ENCODE data around the gene CTBS. TPM values are rescaled to one million over a fixed set of nuclear protein-coding genes. Genes with fewer than 3 reads are reported as not detected.

The CTBS gene
- total and polyA plus RNA-seq, 2 of the 13 experiments (the other 11 are each of a cell fraction or from before 2014, with no cell fraction given): 4.7 to 12.4 TPM

DNA sequence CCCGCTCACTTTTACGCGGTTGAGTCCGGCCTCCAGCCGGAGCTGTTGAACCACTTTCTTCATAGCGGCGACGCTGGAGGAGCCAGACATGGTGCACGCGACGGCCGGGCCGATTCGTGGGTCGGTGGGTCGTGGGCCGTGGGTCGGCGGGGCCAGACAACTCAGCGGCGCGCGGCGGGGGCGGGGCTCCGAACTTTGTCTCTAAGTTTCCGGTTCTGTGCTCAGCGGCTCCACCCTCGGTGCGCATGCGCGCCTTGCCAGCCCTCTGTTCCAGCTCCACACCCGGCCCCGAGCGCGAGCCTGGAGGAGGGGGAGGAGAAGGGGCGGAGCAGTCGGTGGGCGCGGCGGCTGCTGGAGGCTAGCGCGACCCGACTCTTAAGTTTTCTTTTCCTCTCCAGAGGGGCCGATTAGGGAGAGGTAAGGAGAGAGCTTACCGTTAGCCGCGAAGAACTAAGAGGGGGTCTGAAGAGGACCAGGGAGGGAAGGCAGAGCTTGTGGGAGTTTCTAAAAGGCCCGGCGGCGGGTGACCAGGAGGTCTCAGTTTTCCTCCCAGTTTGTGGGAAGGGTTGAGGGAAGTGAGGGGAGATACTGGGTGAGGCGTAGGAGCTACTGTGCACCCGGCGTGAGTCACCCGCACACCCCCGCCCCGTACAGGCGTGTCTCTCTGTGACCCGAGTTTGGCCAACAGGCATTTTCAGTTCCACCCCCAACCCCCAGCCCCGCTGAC lies 68.1 kb downstream of the CTBS start, which contains the start of the genes GNG5 and SPATA1 (continued):
- no peak for TF ChIP-seq ARNT2 (CRISPR knock-in tag; IDR thresholded peaks at IDR 0.05; ENCODE audit: low read depth)
- TF ChIP-seq ZNF12 (CRISPR knock-in tag; IDR thresholded peaks at IDR 0.05): peak; percentile 50; the same call in 1 of the 2 replicates
- peak; percentile 62; the same call in 1 of the 2 replicates for TF ChIP-seq FOXC1 (CRISPR knock-in tag; IDR thresholded peaks at IDR 0.05; ENCODE audit: borderline replicate concordance)
- TF ChIP-seq, protein P1, sequence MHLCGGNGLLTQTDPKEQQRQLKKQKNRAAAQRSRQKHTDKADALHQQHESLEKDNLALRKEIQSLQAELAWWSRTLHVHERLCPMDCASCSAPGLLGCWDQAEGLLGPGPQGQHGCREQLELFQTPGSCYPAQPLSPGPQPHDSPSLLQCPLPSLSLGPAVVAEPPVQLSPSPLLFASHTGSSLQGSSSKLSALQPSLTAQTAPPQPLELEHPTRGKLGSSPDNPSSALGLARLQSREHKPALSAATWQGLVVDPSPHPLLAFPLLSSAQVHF (CRISPR knock-in tag; IDR thresholded peaks at IDR 0.05): no peak
- TF ChIP-seq ZNF761 (CRISPR knock-in tag; conservative IDR thresholded peaks at IDR 0.05): peak; percentile 69; the same call in 1 of the 2 replicates
- TF ChIP-seq, protein P2, sequence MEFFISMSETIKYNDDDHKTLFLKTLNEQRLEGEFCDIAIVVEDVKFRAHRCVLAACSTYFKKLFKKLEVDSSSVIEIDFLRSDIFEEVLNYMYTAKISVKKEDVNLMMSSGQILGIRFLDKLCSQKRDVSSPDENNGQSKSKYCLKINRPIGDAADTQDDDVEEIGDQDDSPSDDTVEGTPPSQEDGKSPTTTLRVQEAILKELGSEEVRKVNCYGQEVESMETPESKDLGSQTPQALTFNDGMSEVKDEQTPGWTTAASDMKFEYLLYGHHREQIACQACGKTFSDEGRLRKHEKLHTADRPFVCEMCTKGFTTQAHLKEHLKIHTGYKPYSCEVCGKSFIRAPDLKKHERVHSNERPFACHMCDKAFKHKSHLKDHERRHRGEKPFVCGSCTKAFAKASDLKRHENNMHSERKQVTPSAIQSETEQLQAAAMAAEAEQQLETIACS (CRISPR knock-in tag; IDR thresholded peaks at IDR 0.05): peak; percentile 33; the same call in 1 of the 2 replicates
- TF ChIP-seq, protein P3, sequence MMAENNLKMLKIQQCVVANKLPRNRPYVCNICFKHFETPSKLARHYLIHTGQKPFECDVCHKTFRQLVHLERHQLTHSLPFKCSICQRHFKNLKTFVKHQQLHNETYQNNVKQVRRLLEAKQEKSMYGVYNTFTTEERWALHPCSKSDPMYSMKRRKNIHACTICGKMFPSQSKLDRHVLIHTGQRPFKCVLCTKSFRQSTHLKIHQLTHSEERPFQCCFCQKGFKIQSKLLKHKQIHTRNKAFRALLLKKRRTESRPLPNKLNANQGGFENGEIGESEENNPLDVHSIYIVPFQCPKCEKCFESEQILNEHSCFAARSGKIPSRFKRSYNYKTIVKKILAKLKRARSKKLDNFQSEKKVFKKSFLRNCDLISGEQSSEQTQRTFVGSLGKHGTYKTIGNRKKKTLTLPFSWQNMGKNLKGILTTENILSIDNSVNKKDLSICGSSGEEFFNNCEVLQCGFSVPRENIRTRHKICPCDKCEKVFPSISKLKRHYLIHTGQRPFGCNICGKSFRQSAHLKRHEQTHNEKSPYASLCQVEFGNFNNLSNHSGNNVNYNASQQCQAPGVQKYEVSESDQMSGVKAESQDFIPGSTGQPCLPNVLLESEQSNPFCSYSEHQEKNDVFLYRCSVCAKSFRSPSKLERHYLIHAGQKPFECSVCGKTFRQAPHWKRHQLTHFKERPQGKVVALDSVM (CRISPR knock-in tag; IDR thresholded peaks at IDR 0.05): 0 out of 2 replicates have a peak, but pooled peaks have one; percentile 32
- TF ChIP-seq, protein P4, sequence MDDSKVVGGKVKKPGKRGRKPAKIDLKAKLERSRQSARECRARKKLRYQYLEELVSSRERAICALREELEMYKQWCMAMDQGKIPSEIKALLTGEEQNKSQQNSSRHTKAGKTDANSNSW (CRISPR knock-in tag; IDR thresholded peaks at IDR 0.05; ENCODE audit: borderline replicate concordance): 0 out of 2 replicates have a peak, but pooled peaks have one; percentile 21
- 0 out of 2 replicates have a peak, but pooled peaks have one; percentile 32 for TF ChIP-seq KDM3A (CRISPR knock-in tag; IDR thresholded peaks at IDR 0.05; ENCODE audit: low read depth)
- 0 out of 2 replicates have a peak, but pooled peaks have one; percentile 81 for TF ChIP-seq ZNF530 (CRISPR knock-in tag; IDR thresholded peaks at IDR 0.05; ENCODE audit: low read depth)
- TF ChIP-seq SOX13 (IDR thresholded peaks at IDR 0.05): peak; percentile 53; the same call in 1 of the 2 replicates
- no peak; a peak in 1 of 4 replicates for TF ChIP-seq SOX13 (CRISPR knock-in tag; conservative IDR thresholded peaks at IDR 0.05 in 1 of 2, IDR thresholded peaks at IDR 0.05 in 1 of 2)
- peak; percentile 21 for TF ChIP-seq SRSF1 (optimal IDR thresholded peaks at IDR 0.05; ENCODE audit: low read depth, low read length)
- peak; percentile 22; the same call in 1 of the 2 replicates for TF ChIP-seq ZBTB7A (CRISPR knock-in tag; IDR thresholded peaks at IDR 0.05)
- TF ChIP-seq, protein P5, sequence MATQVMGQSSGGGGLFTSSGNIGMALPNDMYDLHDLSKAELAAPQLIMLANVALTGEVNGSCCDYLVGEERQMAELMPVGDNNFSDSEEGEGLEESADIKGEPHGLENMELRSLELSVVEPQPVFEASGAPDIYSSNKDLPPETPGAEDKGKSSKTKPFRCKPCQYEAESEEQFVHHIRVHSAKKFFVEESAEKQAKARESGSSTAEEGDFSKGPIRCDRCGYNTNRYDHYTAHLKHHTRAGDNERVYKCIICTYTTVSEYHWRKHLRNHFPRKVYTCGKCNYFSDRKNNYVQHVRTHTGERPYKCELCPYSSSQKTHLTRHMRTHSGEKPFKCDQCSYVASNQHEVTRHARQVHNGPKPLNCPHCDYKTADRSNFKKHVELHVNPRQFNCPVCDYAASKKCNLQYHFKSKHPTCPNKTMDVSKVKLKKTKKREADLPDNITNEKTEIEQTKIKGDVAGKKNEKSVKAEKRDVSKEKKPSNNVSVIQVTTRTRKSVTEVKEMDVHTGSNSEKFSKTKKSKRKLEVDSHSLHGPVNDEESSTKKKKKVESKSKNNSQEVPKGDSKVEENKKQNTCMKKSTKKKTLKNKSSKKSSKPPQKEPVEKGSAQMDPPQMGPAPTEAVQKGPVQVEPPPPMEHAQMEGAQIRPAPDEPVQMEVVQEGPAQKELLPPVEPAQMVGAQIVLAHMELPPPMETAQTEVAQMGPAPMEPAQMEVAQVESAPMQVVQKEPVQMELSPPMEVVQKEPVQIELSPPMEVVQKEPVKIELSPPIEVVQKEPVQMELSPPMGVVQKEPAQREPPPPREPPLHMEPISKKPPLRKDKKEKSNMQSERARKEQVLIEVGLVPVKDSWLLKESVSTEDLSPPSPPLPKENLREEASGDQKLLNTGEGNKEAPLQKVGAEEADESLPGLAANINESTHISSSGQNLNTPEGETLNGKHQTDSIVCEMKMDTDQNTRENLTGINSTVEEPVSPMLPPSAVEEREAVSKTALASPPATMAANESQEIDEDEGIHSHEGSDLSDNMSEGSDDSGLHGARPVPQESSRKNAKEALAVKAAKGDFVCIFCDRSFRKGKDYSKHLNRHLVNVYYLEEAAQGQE (IDR thresholded peaks at IDR 0.05; ENCODE audit: borderline replicate concordance in 1 of 2, low read depth in 1 of 2, low read length in 2 of 2): 0 out of 4 replicates have a peak, but pooled peaks of 1 of the 2 experiments have one; percentile 12
- TF ChIP-seq ZNF331 (CRISPR knock-in tag; IDR thresholded peaks at IDR 0.05): 0 out of 2 replicates have a peak, but pooled peaks have one; percentile 54
- TF ChIP-seq, protein P6, sequence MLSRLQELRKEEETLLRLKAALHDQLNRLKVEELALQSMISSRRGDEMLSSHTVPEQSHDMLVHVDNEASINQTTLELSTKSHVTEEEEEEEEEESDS (CRISPR knock-in tag; IDR thresholded peaks at IDR 0.05; ENCODE audit: borderline replicate concordance): no peak
- peak; percentile 44; the same call in 1 of the 2 replicates for TF ChIP-seq MED1 (CRISPR knock-in tag; IDR thresholded peaks at IDR 0.05)
- TF ChIP-seq LCORL (IDR thresholded peaks at IDR 0.05): no peak
- 0 out of 2 replicates have a peak, but pooled peaks have one; percentile 82 for TF ChIP-seq LCORL (CRISPR knock-in tag; IDR thresholded peaks at IDR 0.05)
- 0 out of 2 replicates have a peak, but pooled peaks have one; percentile 2 for TF ChIP-seq CEBPG (CRISPR knock-in tag; IDR thresholded peaks at IDR 0.05)

Data from HepG2 (cell line).